Brain microvascular endothelial cell (primary cell): ENCODE measurements around the gene TNNT2.

Experiments used
- DNase-seq: peaks from one replicate; pipeline ENCODE4 v3.0.0-alpha.2; 2020
- H3K27ac ChIP-seq: fragments of 250-450 bp; sonication (Bioruptor Pico); 2 replicates; pipeline ENCODE4 v1.5.1; 2020; ENCODE audit warnings: mild to moderate bottlenecking, moderate library complexity
- H3K27me3 ChIP-seq: fragments of 250-450 bp; sonication (Bioruptor Pico); replicated peaks from 2 replicates; pipeline ENCODE4 v1.5.1; 2020; ENCODE audit warnings: mild to moderate bottlenecking
- H3K36me3 ChIP-seq: fragments of 250-450 bp; sonication (Bioruptor Pico); replicated peaks from 2 replicates; pipeline ENCODE4 v1.5.1; 2020; ENCODE audit warnings: mild to moderate bottlenecking
- H3K4me3 ChIP-seq: 2 replicates; pipeline ENCODE4 v1.5.1; 2011; ENCODE audit warnings: low read depth, mild to moderate bottlenecking, control low read depth, low read length, moderate library complexity
- CTCF ChIP-seq: IDR thresholded peaks from 2 replicates; pipeline ENCODE4 v1.5.1; 2011; ENCODE audit warnings: low read depth, mild to moderate bottlenecking, moderate library complexity, low read length, control low read depth, inconsistent platforms; ENCODE audit errors: missing control alignments
- in situ Hi-C: cut with HindIII; loops from 2 replicates; pipeline ENCODE4 v1.10.0; 2017; ENCODE audit warnings: low sequenced_read_pairs, low pct_ligation_motif_present

The TNNT2 gene

DNA sequence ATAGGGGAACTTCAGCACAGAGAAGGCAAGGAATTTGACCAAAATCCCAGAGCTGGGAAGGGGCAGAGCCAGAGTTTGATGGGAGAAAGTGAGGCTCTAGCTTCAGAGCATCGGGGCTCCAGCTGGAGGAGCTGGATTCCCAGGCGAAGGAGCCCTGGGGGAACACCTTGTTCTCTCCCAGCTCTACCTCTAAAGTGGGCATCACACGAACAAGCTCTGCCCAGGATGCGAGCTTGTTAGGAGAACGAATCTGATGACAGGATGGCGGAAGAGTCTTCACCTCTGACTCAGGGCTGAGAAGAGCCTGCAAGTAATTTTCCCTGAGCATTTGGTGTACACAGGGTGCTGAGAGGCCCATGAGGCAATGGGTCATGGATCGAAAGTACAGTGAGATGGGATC lies 22.0 kb downstream of the TNNT2 start:
- no peaks in the 10 kb centered on the region for H3K36me3 ChIP-seq
- H3K27me3 ChIP-seq: peaks cover 13% of the 10 kb centered on the region
- TF ChIP-seq CTCF: no peak
- in situ Hi-C loops: no loop called here
- no peak overlapping the region for H3K27ac ChIP-seq
- DNase-seq: no peak
- no peak overlapping the region for H3K4me3 ChIP-seq

DNA sequence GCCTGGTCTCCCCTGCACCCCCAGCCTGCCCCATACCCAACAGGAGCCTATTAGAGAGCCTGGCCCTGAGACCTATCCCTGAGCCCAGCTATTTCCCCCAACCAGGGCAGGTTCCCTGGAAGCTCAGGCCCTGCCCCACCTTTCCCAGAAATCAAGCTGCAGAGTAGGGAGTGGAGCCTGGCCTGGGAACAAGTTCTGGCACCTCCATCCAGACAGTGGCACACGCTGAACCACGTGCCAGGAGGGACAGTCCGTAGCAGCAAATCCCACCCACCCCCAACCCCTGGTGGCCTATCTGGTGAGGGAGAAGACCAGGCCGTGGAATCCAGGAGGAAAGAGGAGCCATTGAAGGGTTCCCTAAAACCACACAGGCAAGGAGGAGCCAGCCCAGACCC lies 22.6 kb downstream of the TNNT2 start:
- DNase-seq: no peak
- H3K27me3 ChIP-seq: peaks cover 15% of the 10 kb centered on the region
- in situ Hi-C loops: no loop called here
- no peak for TF ChIP-seq CTCF
- H3K36me3 ChIP-seq: no peaks in the 10 kb centered on the region
- H3K27ac ChIP-seq: no peak overlapping the region
- no peak overlapping the region for H3K4me3 ChIP-seq

- Histone ChIP-seq H3K4me3 (no peak overlapping the region), H3K36me3 (no peaks in the 10 kb centered on the region), H3K27me3 (peaks cover 16% of the 10 kb centered on the region), H3K27ac (no peak overlapping the region)
- in situ Hi-C loops: no loop called here
- no peak for TF ChIP-seq CTCF
- no peak for DNase-seq
Observed at GRCh38 chr1:201354151-201354900, 23.2 kb downstream of the TNNT2 start.

- H3K4me3 ChIP-seq: no peak overlapping the region
- peaks cover 16% of the 10 kb centered on the region for H3K27me3 ChIP-seq
- H3K36me3 ChIP-seq: no peaks in the 10 kb centered on the region
- H3K27ac ChIP-seq: no peak overlapping the region
- TF ChIP-seq CTCF: no peak
- in situ Hi-C loops: no loop called here
- DNase-seq: no peak
Observed at GRCh38 chr1:201353186-201353940, 24.1 kb downstream of the TNNT2 start.

DNA sequence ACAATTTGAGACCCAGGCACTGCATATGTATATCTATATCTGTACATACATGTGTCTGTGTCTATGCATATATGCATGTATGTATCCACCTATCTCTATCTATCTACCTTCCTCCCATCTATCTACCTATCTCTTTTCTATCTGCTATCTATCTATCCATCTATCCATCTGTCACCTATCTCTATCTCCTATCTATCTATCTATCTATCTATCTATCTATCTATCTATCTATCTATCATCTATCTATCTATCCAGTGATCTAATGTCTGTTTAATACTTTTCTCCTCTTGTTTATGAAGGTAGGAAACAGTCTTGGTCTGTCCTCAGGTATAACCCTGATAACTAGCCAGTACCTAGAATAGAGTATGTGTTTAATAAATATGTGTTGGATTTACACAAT lies 25.9 kb downstream of the TNNT2 start:
- Histone ChIP-seq H3K27ac (no peak overlapping the region), H3K27me3 (peaks cover 13% of the 10 kb centered on the region), H3K36me3 (no peaks in the 10 kb centered on the region), H3K4me3 (no peak overlapping the region)
- TF ChIP-seq CTCF: no peak
- no peak for DNase-seq
- in situ Hi-C loops: no loop called here
